HT1080 (cell line): Measurements from ENCODE around the gene CCDC87. TPM values are rescaled to one million over a fixed set of nuclear protein-coding genes. Genes with fewer than 3 reads are reported as not detected.
"Not testable (repeated sequence)": the region's sequence is repeated elsewhere in the genome, so short reads cannot be mapped to it uniquely, and the experiment has no call there.

Experiments
- DNase-seq: peaks from one replicate; pipeline ENCODE4 v3.0.0-alpha.2; 2015; ENCODE audit warnings: low read depth
- total RNA-seq: library from RNA; depleted of rRNA; stranded (reverse); fragments of >200 nt; shearing (Covaris generic); gene quantifications from 2 replicates; pipeline ENCODE4 v1.2.3, GENCODE V29; 2014

The CCDC87 gene
- total RNA-seq, 1 experiment from 2014 or later = 0.03 TPM

DNA sequence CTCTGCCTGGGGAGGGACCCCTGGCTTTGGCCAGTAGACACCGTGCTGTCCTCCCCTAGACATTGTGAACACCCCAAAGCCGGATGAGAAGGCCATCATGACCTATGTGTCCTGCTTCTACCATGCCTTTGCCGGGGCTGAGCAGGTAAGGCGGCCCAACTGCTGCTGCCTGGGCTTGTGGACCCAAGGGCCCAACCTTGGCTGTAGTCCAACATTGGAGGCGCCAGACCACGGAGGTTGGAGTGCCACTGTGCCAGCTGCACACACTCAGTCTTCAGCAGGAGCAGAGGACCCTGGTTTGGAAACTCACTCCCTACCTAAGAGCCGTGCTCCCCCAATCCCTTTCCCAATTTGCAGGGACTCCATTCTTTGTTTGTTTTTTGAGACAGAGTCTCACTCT, 36.8 kb downstream of the CCDC87 start:
- no peak for DNase-seq

DNA sequence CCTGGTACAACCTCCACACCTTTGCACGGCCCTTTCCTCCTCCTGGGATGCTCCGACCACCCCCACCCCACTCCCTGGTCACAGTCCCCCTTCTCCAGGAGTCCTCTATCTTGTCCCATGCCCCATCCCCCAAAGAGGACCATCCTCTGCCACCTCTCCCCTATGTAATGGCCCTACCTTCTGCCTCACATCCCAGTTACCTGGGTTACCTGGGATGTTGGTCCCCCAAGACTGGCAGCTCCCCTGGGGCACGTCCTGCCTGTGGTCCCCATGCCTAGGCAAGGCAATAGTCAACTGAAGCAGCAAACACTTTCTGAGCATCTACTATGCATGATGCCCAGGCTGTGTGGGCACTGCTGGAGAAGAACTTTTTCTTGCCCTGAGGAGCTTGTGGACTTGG, 37.4 kb downstream of the CCDC87 start:
- no peak for DNase-seq

DNA sequence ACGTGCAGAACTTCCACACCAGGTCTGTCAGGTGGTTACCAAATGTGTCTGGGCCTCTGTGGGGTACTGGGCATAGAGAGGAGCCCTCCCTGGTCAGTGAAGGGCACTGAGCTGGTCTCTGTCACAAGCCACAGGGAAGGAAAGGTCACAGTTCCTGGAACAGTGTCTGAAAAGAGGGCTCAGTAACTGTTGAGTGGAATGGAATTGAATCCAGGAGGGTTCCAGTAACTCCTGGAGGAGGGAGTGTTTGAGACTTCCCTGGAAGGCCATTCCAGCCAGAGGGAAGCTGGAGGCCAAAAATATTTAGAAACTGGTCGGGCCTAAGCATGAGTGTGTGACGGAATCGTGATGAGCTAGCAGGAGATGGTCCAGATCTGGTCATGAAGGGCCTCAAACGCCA, 38.3 kb downstream of the CCDC87 start:
- DNase-seq = no peak

DNA sequence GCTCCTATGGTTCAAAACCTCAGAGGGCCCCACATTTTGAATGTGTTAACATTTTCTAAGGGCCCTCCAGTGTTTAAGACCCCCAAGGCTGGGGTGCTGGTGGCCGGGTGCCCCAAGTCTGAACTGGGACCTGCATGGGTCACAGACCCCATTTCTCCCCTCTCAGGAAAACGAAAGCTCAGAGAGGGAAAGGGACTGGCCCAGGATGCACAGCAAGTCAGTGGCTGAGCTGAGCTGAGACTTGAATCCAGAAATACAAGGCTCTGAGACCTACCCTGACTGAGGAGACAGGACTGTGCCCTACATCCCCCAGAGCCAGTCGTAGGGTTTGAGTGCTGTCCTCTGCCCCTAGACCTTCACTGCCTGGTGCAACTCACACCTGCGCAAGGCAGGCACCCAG, 42.0 kb downstream of the CCDC87 start:
- DNase-seq = no peak

DNA sequence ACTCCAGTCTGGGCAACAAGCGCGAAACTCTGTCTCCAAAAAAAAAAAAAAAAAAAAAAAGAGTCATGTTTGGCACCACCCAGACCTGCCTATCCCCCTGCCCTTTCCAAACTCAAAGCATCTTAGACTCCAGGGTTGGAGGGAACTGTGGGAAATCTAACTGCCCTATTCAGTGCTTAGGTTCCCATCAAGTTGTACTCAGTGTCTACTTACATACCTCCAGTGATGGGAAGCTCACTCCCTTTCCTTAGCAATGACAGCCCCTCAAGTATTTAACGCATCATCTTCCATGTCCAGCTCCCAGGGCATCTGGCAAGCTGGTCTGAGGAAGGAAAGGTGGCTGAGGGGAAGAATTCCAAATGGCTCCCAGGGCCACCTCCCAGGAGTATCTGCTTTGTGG, 43.2 kb downstream of the CCDC87 start:
- DNase-seq = no peak

DNA sequence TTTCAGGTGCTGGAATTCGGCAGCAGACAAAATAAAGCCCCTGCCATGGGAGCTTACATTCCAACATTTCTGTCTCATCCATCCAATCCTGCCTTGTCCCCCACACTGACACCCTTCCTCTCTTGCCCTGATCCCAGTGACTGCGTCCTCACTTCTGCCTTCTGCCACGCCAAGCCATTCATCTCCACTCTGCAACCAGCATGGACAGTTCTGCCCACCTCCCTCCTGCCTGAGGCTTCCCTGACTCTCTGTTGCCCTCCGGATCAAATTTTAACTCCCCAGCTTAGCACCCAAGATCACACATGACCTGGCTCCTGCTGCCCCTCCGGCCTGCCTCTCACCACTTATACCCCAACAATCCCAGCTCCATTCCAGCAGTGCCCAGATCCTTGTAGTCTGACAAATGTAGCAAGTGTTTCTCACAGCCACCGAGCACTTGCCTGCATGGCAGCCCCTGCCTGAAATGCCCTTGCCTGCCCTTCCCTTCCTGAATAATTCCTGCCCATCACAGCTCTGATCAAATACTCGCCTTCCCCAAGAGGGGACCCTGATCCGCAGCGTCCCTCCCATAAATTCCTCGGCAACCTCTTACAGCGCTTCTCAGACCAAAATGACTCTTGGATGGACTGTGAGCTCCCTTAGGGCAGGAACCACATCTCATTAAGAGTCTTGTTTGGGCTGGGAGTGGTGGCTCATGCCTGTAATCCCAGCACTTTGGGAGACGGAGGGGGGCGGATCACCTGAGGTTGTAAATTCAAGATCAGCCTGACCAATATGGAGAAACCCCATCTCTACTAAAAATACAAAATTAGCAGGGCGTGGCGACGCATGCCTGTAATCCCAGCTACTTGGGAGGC, 43.9 kb downstream of the CCDC87 start:
- no peak for DNase-seq

DNA sequence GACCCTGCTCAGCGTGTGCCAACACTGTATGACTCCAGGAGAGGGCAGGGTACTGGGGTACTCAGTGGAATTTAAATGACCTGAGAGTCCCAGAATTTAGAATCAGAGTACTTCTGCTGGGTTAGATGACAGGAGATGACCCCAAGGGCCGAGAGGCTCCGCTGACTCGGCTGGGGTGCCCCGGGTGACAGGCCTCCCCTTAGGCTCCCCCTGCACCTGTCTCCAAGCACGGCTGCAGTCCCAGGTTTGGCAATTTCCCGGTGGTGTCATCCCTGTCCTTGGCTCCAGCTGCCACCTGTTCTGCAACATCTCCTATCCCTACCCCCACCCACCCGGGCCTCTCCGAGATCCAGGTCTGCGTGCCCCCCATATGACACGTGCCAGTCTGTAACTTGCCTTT, 44.8 kb downstream of the CCDC87 start:
- no peak for DNase-seq

DNA sequence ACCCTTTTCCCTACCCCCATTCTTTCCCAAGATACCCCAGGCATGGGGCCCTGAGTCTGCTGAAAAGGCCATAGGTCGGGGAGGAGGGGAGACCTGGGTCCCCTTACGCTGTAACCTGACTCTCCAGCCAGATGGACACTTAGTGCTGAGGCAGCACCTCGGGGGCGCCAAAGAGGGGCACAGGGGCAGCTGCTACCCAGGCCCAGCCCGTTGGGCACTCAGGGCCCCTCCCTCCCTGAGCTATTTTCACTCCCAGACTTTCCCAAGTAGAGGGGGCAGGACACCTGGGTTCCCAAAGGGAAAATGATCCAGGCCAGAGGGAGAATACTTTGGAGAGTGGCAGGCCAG, 45.2 kb downstream of the CCDC87 start:
- no peak for DNase-seq

DNA sequence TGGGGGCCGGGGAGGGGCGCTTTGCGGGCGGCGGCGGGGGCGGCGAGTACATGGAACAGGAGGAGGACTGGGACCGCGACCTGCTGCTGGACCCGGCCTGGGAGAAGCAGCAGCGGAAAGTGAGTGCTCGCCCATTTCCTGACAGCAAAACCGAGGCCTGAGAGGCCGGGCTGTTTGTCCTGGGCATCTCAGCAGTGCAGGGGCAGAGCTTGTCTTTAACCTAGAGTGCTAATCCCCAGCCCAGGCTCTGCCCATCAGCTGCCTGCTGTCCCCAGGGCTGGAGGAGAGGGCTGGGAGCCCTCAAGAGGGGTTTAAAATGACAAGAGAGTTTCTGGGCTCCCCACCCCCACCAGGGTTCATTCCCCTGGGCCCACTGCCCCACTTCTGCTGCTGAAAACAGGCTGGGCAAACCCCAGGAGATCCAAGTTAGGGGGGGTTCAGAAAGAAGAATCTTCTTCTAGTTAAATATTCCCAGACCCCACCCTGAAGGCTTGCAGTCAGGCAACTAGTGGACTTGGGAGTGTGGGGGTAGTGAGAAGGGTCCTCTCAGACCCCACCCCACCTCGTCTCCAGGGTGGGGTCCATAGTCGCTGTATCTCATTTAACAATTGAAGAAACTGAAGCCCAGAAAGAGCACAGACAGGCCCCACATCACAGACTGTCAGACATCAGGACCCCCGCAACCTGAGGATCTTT, 45.7 kb downstream of the CCDC87 start:
- no peak for DNase-seq

DNA sequence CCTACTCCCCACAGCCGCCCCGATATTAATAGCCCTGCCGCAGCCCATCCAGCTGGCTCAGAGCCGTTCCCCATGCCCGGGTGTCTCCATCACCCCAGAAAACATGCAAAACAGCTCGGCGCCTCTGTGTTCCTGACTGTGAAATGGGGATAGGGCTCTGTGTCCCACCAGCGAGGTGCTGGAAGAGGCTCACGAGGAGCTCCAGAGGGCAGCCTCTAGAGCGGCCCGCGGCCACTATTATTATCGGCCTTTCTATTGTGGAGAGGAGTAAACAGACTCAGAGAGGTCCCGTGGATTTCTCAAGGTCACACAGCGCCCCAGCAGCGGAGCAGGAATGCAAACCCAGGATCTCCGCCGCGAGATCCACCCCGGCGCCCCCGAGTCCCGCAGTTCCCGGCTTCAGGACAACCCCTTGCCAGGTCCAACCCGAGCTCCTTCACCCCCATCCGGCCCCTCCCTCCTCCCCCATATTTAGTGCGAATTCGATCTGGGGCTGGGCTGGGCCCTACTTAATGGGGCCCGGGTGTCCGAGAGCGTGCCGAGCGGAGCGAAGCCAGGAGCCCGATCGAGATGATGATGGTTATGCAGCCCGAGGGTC, 46.4 kb downstream of the CCDC87 start, which contains the start of gene ACTN3:
Gene ACTN3, plus strand, starts transcription at position 536 of the 598 bp plus-strand sequence. Its CDS starts 35 bp downstream, at position 571.
- no peak for DNase-seq

DNA sequence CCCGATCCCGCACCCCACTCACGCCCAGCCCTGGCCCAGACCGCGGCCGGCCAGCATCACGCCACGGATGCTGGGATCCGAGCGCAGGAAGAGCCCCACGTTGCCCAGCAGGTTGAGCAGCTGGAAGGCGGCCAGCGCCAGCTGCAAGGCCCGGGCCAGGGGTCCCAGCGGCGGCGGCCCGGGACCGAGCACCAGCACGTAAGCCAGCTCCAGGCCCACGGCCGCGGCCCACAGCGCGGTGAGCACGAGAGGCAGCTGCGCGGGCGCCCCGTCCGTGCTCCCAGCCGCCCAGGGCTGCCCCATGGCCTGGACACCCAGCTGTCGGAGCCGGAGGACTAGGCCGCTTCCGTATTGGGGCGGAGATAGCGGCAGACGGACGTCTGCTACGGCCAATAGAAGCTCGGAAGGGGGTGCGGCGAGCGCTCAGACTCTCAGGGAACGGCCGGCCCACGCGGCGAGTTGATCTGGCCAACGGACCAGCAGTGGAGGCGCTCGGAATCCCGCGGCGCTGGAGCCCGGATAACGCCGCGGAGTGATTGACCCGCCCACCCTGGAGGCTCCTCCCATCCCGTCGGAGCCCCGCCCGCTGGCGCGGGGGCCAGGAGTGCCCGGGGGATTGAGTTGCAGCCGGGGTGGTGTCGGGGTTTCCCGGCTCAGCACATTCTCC, 47.0 kb downstream of the CCDC87 start, which contains the start of gene ZDHHC24:
Gene ZDHHC24, minus strand, starts transcription at position 348 of the 667 bp plus-strand sequence. Its CDS starts 45 bp downstream, at position 303.
- peak; percentile 96 for DNase-seq

DNA sequence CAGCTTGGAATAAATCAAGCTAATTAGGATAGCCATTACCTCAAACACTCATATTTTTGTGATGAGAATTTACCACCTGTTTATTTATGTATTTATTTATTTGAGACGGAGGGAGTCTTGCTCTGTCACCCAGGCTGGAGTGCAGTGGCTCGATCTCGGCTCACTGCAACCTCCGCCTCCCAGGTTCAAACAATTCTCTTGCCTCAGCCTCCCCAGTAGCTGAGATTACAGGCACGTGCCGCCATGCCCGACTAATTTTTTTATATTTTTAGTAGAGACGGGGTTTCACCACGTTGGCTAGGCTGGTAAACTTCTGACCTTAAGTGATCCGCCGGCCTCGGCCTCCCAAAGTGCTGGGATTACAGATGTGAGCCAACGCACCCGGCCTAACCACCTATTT, 47.9 kb downstream of the CCDC87 start:
- DNase-seq = not testable (repeated sequence)

DNA sequence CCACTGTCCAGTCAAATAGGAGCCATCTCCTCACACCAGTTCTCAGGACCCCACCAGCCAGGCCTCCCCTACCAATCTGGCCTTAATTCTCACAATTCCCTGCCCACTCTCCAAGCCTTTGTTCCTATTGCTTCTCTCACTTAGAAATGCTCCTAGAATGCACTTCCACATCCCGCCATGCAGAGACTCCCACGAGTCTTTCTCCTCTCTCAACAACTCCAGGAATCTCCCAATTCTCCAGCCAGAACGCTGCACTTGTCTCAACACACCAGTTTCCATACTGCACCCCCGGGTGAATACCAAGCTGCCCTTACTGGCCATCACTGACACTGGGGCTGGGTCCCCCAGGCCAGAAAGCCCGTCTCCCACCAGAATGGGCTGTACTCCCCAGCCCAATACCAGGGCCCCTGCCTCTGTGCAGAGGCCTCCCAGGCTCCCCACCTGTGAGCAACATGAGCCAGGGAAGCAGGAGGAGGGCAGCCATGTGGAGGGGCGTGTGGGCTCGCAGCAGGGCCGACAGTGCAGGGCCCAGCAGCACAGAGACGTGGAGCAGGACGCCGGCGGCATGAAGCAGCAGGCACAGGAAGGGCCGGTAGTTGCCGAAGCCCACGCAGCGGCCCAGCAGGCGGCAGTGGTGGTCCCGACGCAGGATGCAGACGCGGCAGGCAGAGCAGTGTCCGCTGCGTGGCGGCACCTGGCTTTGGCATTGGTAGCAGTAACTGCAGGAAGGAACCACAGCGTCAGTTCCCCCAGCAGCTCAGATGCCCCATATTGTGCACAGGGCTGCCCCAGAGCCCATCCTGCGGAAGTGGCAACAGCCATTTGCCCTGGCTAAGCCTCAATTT, 49.4 kb downstream of the CCDC87 start:
- no peak for DNase-seq

DNA sequence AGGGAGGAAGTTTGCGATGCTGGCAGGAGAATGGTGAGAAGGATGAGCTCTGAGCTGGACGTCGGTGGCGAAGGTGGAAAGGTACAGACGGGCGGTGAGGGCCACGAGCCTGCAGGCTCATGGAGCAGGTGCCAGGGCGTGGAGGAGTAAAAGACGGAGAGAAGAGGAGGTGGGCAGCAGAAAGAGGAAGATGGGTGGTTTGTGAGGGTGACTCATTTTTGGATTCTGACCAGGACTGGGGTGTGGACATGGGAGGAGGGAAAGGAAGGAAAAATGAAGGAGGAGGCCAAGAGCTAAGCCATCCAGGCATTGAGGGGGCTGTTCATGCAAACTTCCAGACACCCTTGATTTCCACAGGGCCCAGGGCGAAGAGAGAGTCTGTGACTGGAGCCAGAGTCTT, 50.5 kb downstream of the CCDC87 start:
- peak; percentile 60 for DNase-seq

DNA sequence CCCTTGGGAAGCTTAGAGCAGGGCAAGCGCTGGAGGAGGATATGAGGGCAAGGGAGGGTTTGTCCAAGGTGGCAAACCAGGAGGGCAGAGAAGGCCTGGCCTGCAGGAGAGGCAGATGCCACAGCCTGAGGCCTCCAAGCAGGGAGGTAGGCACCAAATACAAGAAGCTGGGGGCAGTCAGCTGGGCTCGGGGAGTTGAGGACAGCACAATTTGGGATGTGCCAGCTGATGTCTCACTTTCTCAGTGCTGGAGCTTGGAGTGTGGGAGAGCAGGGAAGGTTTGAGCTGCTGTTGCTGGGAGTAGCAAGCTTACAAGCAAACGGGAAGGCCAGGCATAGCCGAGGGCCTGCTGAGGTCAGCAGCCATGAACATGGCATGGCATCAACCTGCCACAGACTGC, 51.0 kb downstream of the CCDC87 start:
- no peak for DNase-seq

DNA sequence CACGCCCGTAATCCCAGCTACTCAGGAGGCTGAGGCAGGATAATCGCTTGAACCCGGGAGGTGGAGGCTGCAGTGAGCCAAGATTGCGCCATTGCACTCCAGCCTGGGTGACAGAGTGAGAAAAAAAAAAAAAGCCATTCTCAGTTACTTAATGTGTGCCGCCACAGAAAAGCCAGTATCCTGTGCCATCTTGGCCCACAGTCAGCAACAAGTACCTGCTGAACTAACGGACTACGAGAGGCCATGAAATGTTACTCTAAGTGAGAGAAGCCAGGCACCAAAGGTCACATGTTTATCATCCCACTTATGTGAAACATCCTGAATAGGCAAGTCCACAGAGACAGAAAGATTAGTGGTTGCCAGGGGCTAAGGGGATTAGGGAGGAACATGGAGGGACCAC, 52.3 kb downstream of the CCDC87 start:
- DNase-seq = not testable (repeated sequence)
